WTC11 (cell line): Measurements from ENCODE around the gene GAA.
"Not testable (repeated sequence)": the region's sequence is repeated elsewhere in the genome, so short reads cannot be mapped to it uniquely, and the experiment has no call there.

Source experiments
- ATF3 ChIP-seq: sonication (generic); formaldehyde crosslinking; conservative IDR thresholded peaks from 2 replicates; pipeline ENCODE4 v1.8.1; 2022; ENCODE audit warnings: mild to moderate bottlenecking, missing genetic modification reagents
- CREB1 ChIP-seq: sonication (generic); formaldehyde crosslinking; IDR thresholded peaks from 2 replicates; pipeline ENCODE4 v1.8.0; 2023; ENCODE audit warnings: mild to moderate bottlenecking, missing genetic modification reagents
- CTCF ChIP-seq: fragments of 200-600 bp; IDR thresholded peaks from 2 replicates; pipeline ENCODE4 v1.8.0; 2022; ENCODE audit warnings: antibody characterized with exemption
- ETV6 ChIP-seq: sonication (generic); formaldehyde crosslinking; IDR thresholded peaks from 2 replicates; pipeline ENCODE4 v1.8.1; 2022; ENCODE audit warnings: mild to moderate bottlenecking, missing genetic modification reagents
- JUN ChIP-seq: sonication (generic); formaldehyde crosslinking; IDR thresholded peaks from 2 replicates; pipeline ENCODE4 v1.8.0; 2023; ENCODE audit warnings: mild to moderate bottlenecking, missing genetic modification reagents
- KAT7 ChIP-seq: sonication (generic); formaldehyde crosslinking; IDR thresholded peaks from 2 replicates; pipeline ENCODE4 v1.8.1; 2023; ENCODE audit warnings: missing genetic modification reagents, mild to moderate bottlenecking, borderline replicate concordance
- MLX ChIP-seq: sonication (generic); formaldehyde crosslinking; IDR thresholded peaks from 2 replicates; pipeline ENCODE4 v1.8.1; 2023; ENCODE audit warnings: mild to moderate bottlenecking, missing genetic modification reagents, moderate library complexity
- NFE2L1 ChIP-seq: sonication (generic); formaldehyde crosslinking; IDR thresholded peaks from 2 replicates; pipeline ENCODE4 v1.8.1; 2023; ENCODE audit warnings: missing genetic modification reagents
- TP53 ChIP-seq: sonication (generic); formaldehyde crosslinking; IDR thresholded peaks from 2 replicates; pipeline ENCODE4 v1.8.1; 2023; ENCODE audit warnings: mild to moderate bottlenecking, missing genetic modification reagents

- TF ChIP-seq NFE2L1 (CRISPR knock-in tag); KAT7 (CRISPR knock-in tag); ETV6 (CRISPR knock-in tag); MLX (CRISPR knock-in tag); TP53; CTCF; JUN; ATF3 (CRISPR knock-in tag); CREB1: not testable (repeated sequence)
Observed at GRCh38 chr17:80090164-80090563, 11.2 kb upstream of the GAA start.
